GM19455 (cell line): ENCODE data around the gene LDHD.
A peak's percentile ranks its signal among the peaks of the same experiment; 100 is the strongest.

Experiments used
- ATAC-seq: cut with Tn5 transposase; IDR thresholded peaks from one replicate; pipeline ENCODE4 v1.9.1; 2021; ENCODE audit not compliant: unreplicated experiment

LDHD gene

DNA sequence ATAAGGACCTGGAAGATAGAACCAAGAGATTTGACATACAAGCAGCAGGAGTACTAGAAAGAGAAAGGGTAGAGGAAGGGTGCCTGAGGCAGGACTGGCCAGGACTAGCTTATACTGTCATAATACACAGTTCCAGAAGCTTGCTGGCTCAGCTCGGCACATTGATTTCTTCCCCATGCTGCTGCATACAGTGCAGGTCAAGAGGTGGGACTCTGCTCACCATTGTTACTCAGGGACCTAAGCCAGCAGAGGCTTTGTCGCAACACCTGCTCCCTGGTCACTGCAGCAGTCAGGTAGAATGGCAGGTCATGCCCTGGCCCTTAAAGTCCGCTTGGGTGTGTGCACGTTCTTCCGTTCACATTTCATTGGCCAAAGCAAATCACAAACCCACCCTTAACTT, 32.8 kb downstream of the LDHD start:
- no peak for ATAC-seq

- no peak for ATAC-seq
These were observed 35.3 kb downstream of the LDHD start for GRCh38 chr16:75081179-75081859.

- ATAC-seq: no peak
These were observed 36.2 kb downstream of the LDHD start for GRCh38 chr16:75080205-75081029.

DNA sequence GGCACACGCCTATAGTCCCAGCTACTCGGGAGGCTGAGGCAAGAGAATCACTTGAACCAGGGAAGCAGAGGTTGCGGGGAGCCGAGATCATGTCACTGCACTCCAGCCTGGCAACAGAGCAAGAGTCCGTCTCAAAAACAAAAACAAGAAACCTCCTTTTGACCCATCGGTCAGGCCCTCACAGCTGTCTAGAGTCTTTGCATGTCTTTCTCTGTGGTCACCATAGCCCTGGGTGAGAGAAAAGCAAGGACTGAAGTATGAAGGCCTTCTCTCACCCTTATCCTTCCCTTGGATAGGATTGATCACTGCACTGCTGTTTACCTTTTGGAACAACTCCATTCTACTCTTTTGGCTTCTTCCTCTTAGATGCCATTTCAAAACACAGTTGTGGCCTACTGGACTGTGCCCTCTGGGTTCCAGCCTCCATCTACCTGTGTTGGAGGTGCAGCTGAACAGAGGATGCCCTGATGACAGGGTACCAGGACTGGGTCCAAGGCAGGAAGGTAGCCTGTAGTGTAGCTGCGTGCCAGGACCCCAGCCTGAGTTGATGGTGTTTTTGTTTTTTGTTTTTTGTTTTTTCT, 37.1 kb downstream of the LDHD start:
- no peak for ATAC-seq

DNA sequence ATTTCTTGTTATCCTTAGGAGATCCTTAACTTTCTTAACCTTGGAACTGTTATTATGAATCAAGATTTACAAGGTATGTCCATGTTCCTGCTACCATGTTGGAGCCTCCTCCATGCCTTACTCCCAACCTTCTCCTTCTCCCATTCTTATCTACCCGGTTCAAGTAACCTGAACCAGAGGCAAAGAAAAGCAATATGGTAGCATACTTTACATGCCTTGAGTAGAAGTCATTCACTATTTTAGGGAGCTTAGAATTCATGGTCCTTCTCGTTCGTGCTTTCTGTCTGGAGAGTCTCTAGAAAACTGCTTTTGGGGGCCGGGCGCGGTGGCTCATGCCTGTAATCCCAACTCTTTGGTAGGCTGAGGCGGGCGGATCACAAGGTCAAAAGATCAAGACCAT, 37.7 kb downstream of the LDHD start:
- no peak for ATAC-seq

DNA sequence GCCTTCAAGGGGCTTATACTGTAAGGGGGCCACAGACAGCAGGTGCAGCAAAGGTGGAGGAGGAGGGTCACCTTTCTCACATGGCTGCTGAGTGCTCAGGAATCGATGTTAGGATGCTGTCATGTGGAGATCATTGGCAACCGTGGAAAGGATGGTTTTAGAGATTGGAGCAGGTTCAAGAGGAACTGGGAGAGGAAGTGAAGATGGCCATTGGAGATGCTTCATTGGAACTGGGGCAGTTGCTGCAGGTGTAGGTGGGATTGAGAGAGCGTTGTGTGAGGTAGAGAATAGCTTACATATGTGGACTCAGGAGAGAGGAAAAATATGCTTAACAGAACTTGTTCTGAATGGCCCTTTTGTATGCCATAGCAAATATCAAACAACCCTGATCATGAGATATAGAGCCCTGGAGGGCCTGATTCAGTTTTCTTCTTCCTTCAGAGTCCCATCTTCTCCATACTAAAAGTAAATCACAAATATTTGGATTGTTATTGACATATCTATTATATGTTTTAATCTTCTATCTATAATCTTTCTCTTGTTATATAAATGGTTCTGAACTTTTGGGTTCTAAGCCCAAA, 40.8 kb downstream of the LDHD start:
- ATAC-seq: peak; percentile 6

DNA sequence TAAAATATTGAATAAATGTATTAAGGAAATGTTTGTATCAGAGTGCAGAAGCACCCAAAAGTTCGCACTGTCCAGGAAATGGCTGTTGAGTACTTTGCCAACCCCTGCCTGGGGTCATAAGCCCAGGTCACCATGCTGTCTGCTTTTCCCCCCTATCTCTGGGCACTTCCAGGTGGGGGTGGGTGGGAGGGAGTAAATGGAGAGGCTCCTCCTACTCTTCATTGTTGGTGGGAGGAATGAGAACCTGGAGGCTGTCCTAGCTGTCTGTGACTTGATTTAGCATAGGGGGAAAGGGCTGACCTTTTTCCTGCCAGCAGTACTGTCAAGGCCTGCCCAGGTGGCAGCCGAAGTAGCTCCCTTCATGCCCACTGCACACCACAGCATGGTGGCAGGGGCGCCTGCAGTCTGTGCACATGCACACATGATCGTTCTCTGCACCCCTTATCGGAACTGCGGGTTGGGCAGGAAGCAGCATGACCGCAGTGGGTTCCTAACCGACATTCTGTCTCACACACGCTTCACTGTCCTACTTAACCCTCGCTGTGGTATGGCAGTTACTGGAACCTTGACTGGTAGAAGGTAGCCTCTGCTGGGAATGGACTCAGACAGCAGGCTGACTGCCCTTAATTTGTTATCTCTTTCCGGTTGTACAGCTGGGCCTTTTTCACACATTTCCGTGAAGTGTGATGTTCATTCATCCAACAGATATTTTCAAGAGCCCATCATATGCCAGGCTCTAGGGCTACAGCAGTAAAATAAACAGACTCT, 41.5 kb downstream of the LDHD start:
- ATAC-seq: peak; percentile 95

- no peak for ATAC-seq
These were observed 42.2 kb downstream of the LDHD start for GRCh38 chr16:75074304-75074793.

- no peak for ATAC-seq
These were observed 42.9 kb downstream of the LDHD start for GRCh38 chr16:75073545-75074303.

DNA sequence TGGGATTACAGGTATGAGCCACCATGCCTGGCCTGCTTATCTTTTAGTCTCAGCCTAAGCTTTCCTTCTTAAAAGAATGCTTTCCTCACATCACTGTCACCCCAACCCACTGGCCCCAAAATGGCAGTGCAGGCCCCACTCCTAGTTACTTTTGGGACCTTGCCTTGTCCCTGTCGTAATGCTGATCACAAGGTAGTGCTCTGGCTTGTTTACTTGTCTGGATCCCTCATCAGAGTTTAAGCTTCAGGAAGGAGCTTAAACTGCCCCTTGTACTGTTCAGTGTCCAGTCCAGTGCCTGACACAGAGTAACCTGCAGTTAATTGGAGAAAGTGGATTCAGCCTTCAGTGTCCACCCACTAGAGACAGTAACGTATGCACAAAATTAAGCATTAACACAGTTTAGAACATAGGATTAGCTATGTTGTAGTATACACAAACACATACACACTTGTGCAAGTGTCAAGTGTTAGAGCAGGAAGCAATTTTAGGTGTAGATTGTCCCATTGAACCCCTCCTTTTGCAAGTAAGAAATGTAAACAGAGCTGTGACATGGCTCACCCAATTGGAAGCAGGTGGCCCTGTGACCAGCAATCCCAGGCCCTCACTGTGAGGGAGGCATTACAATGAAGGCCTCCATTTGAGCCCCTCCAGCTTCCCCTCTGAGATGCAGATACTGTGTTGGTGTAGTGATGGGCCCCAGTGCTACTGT, 44.2 kb downstream of the LDHD start:
- no peak for ATAC-seq

DNA sequence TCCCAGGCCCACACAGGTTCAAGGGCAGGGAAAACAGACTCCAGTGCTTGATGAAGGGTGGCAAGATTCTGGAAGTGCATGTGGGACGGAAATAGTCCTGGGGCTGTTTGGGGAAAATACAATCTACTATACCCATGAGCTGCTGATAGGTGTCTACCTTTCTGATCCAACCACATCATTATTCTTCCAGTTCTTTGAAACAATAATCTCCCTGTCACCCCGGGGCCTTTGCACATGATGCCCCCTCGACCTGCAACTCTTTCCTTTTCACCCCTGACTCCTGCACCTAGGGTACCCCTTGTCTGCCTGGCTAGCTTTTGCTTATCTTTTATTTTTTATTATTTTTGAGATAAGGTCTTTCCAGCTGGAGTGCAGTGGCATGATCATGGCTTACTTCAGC, 45.0 kb downstream of the LDHD start:
- no peak for ATAC-seq

DNA sequence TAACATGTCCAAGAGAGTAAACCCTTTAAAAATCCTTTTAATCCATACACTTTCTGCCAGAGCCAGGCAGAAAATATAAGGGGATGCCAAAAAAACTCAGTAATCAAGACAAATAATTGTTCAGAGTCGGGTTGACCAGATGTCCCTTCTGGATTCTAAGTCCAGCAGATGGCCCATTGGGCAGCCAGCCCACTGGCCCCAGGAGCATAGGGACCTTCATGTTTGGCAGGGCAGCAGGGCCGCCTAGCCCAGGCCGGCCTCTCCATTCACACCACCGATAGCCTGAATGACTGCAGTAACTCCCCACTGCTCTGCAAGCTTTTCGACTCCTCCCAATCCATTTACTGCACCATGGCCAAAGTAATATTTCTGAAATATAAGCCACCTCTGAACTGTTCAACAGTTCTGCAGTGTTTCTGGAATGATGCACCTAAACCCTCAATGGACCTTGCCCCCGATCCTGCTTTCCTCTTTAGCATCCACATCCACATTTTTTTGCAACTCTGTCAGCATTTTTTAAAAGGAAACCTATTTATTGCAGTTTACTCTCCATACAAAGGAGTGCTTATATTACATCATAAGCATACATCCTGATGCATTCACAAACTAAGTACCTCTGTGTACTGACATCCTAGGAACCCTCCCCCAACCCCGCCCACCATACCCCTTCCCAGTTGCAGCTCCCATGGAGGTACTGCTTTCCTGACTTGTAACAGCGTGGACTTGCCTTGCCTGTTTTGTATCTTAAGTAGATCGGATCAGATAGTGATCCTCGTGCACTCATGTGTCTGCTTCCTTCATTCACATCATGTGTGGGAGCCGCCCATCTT, 46.4 kb downstream of the LDHD start:
- ATAC-seq: no peak

- ATAC-seq: no peak
These were observed 48.2 kb downstream of the LDHD start for GRCh38 chr16:75068085-75069031.

DNA sequence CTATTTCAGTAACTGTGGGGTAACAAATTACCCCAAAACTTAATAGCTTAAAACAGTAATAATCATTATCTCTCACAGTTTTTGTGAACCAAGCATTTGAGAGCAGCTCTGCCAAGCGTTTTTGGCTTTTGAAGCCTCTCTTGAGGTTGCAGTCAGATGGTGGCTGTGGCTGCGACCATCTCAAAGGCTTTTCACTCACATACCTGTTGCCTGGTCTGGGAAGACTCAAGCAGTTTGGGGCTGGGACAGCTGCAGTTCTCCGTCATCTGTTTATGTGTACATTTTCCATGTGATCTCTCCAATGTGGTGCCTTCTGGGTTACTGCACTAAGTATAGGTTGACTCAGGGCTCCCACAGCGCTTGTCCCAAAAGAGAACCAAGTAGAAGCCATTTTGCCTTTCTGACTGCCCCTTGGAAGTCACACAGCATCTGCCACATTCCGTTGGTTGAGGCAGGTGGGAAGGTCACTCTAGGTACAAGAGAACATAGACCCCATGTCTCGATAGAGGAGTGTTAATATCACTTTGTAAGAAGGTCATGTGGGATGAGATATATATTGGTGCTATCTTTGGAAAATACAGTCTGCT, 49.6 kb downstream of the LDHD start:
- ATAC-seq: no peak

DNA sequence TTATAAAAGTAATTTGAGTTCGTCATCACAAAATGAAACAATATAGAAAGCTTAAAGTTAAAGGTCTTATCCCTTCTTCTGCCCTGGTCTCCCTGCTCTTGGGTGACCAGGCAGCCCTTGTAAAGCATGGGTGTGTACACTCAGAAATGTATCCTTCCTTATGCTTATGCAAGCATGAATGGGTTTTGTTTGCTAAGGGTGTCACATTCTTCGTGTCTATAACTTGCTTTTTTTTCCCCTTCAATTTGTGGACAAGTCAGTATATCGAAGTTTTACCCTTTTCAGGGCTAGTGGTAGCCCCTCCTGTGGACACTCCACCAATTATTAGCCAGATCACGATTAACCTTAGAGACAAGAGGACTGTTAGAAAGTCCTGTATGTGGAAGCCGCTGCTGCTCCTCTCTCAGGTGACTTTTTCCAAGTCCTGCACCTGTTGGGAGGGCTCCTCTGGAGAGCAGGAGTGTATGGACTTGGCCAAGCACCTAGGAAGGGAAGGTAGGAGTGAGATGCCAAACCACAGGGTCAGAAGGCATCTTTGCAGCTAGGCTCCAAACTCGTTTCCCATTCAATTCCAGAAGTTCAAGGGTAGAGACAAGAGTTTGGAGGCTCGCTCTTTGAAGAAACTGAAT, 50.9 kb downstream of the LDHD start:
- ATAC-seq: no peak

DNA sequence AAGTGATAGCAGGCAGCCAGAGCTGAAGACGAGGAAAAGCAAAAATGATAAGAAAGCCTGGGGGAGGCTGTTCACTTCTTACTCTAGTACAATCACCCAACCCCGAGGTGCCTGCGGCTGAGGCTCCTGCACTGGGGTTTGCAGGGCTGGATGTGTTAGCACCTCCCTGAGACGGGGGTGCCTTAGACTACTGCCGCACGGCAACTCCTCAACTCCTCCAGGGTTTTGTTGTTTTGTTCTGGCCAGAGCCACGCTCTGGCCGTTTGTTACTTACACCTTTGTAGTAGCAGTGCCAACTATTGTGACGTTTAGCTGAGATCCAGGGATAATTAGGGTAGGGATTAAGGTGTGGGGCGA, 51.5 kb downstream of the LDHD start:
- no peak for ATAC-seq
